ENCODE results near the gene BORA.

GRCh38 chr13:72751220-72751619, 23.5 kb downstream of the BORA start:
- TF ChIP-seq, protein P1, sequence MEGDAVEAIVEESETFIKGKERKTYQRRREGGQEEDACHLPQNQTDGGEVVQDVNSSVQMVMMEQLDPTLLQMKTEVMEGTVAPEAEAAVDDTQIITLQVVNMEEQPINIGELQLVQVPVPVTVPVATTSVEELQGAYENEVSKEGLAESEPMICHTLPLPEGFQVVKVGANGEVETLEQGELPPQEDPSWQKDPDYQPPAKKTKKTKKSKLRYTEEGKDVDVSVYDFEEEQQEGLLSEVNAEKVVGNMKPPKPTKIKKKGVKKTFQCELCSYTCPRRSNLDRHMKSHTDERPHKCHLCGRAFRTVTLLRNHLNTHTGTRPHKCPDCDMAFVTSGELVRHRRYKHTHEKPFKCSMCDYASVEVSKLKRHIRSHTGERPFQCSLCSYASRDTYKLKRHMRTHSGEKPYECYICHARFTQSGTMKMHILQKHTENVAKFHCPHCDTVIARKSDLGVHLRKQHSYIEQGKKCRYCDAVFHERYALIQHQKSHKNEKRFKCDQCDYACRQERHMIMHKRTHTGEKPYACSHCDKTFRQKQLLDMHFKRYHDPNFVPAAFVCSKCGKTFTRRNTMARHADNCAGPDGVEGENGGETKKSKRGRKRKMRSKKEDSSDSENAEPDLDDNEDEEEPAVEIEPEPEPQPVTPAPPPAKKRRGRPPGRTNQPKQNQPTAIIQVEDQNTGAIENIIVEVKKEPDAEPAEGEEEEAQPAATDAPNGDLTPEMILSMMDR (IDR thresholded peaks at IDR 0.05) = no peak
- TF ChIP-seq POLR2A (IDR thresholded peaks at IDR 0.05) = no peak
- TF ChIP-seq EP300 (IDR thresholded peaks at IDR 0.05) = no peak

Data from tibial nerve (tissue), 4 donors.